Measurements from ENCODE around the gene GPR15LG. TPM values are rescaled to one million over a fixed set of nuclear protein-coding genes. Genes with fewer than 3 reads are reported as not detected.

The GPR15LG gene
- total and polyA plus RNA-seq, 10 of the 15 experiments (the other 5 are each of a cell fraction or from before 2014, with no cell fraction given) = 1.1 to 12.2 (median 1.4) TPM

- TF ChIP-seq BCLAF1 (IDR thresholded peaks at IDR 0.05) (no peak), SIN3A (IDR thresholded peaks at IDR 0.05; ENCODE audit: low read depth, low read length) (no peak), STAT1 (conservative IDR thresholded peaks at IDR 0.05) (no peak), CHD2 (IDR thresholded peaks at IDR 0.05; ENCODE audit: borderline replicate concordance, low read depth, low read length) (no peak)
Measured at GRCh38 chr10:84208023-84208422, 34.4 kb downstream of the GPR15LG start (continued).

GRCh38 chr10:84211566-84211965 lies 38.0 kb downstream of the GPR15LG start:
- in situ Hi-C loops (cut with MboI) (no loop called here), intact Hi-C loops (cut with micrococcal nuclease; ENCODE audit: unreplicated experiment) (no loop called here)
- Histone ChIP-seq H3K4me3 (no peak overlapping the region), H4K20me1 (ENCODE audit: control insufficient read depth, insufficient read depth) (no peaks in the 10 kb centered on the region), H3K4me2 (ENCODE audit: control insufficient read depth, insufficient read depth) (no peak overlapping the region), H2AFZ (ENCODE audit: control insufficient read depth, low read depth, low read length) (no peak overlapping the region), H3K4me1 (ENCODE audit: control insufficient read depth, insufficient read depth, low read length) (no peaks in the 10 kb centered on the region), H3K9ac (ENCODE audit: control insufficient read depth, insufficient read depth, low read length) (no peak overlapping the region), H3K27ac (ENCODE audit: control insufficient read depth, insufficient read depth) (no peak overlapping the region), H3K9me3 (replicated peaks; ENCODE audit: control insufficient read depth, insufficient read depth, low read length) (no peaks in the 10 kb centered on the region), H3K36me3 (ENCODE audit: control insufficient read depth in 2 of 2, insufficient read depth in 2 of 2, low read length in 1 of 2) (no peaks in the 10 kb centered on the region), H3K79me2 (ENCODE audit: control insufficient read depth, insufficient read depth, low read length) (no peaks in the 10 kb centered on the region), H3K27me3 (replicated peaks in 1 of 2; ENCODE audit: control insufficient read depth in 2 of 2, insufficient read depth in 2 of 2, low read length in 1 of 2) (peaks cover 0 to 5% of the 10 kb centered on the region in 2 experiments)
- FAIRE-seq = no peak
- DNase-seq (ENCODE audit: low read depth, low spot score) = no peak
- POLR2A ChIA-PET = no interaction called here
- RAD21 ChIA-PET (ENCODE audit: unreplicated experiment) = interaction anchor here (0.9 to 1.9 kb wide), 3 partner anchors 51 to 76 kb away, joined by 3 to 9 read pairs (median 3); no protein-coding TSS in a partner anchor
- 0% methylated on average over 2 of the region's 2 CpGs for WGBS (ENCODE audit: insufficient coverage, insufficient replicate concordance, low lambda C conversion rate, missing lambda C conversion rate)
- SMC1A ChIA-PET (ENCODE audit: uncharacterized antibody, unreplicated experiment) = interaction anchor here (4.6 kb wide), 1 partner anchor 63 kb away, joined by 29 read pairs; no protein-coding TSS in a partner anchor
- no peak for ATAC-seq
- no TSS peak for BruUV-seq (replicated peaks)
- CTCF ChIA-PET = interaction anchor here (1.1 to 28.3 kb wide), 7 partner anchors 12 to 86 kb away, joined by 3 to 788 read pairs (median 4); partner anchors contain the start of gene GPR15LG
- TF ChIP-seq IRF4 (IDR thresholded peaks at IDR 0.05; ENCODE audit: low read depth, low read length) (no peak), CEBPB (IDR thresholded peaks at IDR 0.05; ENCODE audit: borderline replicate concordance in 1 of 2, low read depth in 2 of 2, low read length in 2 of 2) (no peak), NFYB (IDR thresholded peaks at IDR 0.05; ENCODE audit: insufficient read depth, low read depth, low read length) (no peak), EP300 (IDR thresholded peaks at IDR 0.05; ENCODE audit: borderline replicate concordance in 1 of 2, control insufficient read depth in 1 of 2, low read depth in 2 of 2, low read length in 2 of 2) (no peak), ESRRA (IDR thresholded peaks at IDR 0.05; ENCODE audit: low read length) (no peak), MTA2 (IDR thresholded peaks at IDR 0.05; ENCODE audit: low read depth) (no peak), SUPT20H (IDR thresholded peaks at IDR 0.05; ENCODE audit: borderline replicate concordance, control insufficient read depth, low read depth, low read length) (no peak), SKIL (IDR thresholded peaks at IDR 0.05; ENCODE audit: low read depth, poor library complexity, severe bottlenecking) (no peak), SMAD1 (IDR thresholded peaks at IDR 0.05; ENCODE audit: low read depth, partially characterized antibody) (no peak), SP1 (IDR thresholded peaks at IDR 0.05; ENCODE audit: low read depth, low read length) (no peak), JUND (IDR thresholded peaks at IDR 0.05; ENCODE audit: low read depth, low read length) (no peak), ETV6 (conservative IDR thresholded peaks at IDR 0.05 in 1 of 2, IDR thresholded peaks at IDR 0.05 in 1 of 2; ENCODE audit: borderline replicate concordance in 1 of 2, low read depth in 1 of 2) (no peak)

Measured in GM12878 (cell line).